Caki2 (cell line): ENCODE data around the gene PYROXD2. TPM values are rescaled to one million over a fixed set of nuclear protein-coding genes. Genes with fewer than 3 reads are reported as not detected.

ENCODE experiments used
- DNase-seq: peaks from one replicate; pipeline ENCODE4 v3.0.0-alpha.2; 2015; ENCODE audit warnings: low read depth
- in situ Hi-C: cut with HindIII; loops from 2 replicates; pipeline ENCODE4 v1.10.0; 2016; ENCODE audit warnings: low sequenced_read_pairs, low pct_unique_long_range_greater_than_20kb, mixed read lengths
- total RNA-seq: library from RNA; depleted of rRNA; stranded (reverse); fragments of >200 nt; shearing (Covaris generic); gene quantifications from 2 replicates; pipeline ENCODE4 v1.2.3, GENCODE V29; 2014; ENCODE audit warnings: low replicate concordance

Gene PYROXD2
- total RNA-seq, 1 experiment from 2014 or later, result 7.1 TPM

DNA sequence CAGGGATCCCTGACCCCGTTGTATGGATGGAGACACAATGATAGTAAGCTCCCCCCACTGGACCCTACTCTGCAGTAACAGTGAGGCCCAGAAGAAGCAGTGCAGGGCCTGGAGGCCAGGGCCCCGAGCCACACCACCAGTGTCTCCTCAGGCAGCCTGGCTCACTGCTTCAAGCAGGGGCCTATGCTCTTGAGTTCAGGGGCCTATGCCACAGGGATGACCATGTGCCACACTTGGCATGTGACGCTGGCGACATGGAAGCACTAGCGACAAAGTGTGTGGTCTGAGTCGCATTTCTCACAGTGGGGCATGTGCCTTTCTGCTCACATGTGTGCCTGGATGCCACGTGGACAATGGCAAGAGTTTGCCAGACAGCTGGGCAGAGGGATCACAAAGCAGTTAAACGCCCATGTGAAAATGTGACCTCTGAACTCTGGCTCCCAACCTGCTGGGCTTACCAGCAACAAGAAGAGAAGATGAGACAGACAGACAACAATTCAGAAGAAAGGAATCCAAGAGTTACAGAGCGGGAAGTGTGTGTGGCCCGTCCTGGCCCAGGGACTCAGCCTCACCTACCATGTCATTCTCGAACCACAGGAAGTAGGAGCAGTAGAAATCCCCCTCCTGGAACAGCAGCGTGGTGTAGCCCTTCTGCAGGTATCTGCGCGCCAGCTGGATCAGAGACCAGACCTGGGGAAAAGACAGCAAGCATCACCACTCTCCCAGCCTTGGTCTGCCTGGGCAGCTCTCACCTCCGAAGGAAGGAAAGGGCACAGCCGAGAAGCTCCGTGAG is 4.7 kb upstream of the PYROXD2 start:
- DNase-seq, result no peak
- in situ Hi-C loops, result no loop called here

DNA sequence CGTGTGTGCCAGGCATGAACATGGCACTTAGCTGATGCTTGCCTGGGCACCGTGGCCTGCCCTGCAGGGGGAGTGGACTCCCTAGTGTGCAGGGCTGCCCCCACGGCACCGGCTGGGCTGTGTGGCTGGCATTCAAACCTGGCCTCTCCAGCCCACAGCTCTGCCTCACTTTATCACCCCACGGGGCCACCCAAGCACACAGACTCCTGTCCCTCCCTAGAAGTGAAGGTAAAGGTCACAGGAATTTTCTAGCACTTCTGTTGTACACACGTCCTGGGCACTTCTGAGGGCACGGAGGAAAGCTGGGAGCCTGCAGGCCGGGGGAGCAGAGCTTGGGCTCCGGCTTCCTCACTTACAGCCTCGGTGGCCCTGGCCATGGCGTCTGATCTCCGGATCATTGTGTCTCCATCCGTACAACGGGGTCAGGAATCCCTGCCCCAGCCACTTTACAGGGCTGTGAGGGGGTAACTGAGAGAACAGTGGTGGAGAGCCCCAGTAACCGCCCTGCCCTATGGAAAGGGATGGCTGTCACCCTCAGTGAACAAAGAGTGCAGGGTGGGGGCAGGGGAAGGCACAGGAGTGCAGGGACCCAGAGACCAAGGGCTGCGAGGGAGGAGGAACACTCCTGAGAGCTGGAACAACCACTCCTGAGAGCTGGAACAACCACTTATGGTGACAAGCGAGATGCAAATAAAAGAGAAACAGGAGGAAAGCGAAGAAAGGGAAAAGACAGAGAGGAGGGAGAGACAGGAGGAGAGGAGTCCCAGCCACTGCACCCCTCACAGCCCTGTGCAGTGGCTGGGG is 3.9 kb upstream of the PYROXD2 start:
- no peak for DNase-seq
- in situ Hi-C loops, result no loop called here

DNA sequence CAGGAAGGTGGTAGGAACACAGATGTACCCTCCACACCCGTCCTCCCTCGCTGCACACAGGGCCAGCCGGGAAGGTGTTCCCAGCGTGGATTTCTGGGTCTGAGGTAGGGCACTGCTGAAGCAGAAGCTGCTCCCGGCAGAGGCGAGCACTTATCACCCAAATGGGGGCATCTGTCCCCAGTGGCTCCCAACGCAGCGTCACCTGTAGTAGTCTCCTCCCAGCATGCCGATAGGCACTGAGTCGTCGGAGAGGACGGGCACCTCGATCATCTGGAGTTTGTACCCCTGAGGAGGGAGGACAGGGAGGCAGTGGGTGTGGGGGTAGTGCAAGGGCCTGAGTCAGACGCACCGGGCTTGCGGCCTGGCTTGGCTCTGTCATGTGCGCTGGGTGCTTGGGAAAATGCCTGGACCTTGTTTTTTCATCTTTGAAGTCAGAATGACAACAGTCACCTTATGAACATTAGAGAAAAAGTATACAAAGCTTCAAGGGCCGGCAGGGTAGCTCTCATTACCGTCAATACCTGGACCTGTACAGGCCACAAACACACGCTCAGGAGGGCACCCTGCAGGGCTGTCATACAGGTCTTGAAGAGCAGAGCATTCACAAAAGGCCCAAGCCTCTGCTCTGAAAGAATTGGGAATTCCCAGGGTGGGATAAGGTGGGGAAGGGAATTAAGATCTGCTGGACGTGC is 3.1 kb upstream of the PYROXD2 start:
- DNase-seq, result no peak
- in situ Hi-C loops, result no loop called here

DNA sequence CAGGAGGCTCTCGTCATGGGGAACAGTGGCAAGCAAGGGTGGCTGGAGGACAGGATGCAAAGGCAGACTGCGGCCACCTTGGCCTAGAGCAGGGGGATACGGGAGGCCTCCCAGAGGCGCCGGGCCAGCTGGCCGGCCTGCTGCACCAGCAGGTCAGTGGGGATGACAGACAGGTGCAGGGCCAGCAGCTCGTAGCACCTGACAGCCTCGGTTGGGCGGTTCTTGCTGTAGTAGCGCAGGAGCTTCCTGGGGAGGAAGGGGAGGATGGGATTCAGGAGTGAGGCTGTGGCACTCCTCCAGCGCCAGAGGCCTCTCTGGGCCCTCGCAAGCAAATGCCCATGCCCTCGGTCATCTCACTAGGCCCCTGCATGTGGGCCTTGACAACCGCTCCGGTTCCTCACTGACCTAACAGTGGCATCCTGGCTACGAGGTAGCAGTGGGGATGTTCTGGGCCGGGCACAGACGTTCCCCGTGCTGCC is 2.5 kb upstream of the PYROXD2 start:
- DNase-seq, result no peak
- in situ Hi-C loops, result no loop called here

DNA sequence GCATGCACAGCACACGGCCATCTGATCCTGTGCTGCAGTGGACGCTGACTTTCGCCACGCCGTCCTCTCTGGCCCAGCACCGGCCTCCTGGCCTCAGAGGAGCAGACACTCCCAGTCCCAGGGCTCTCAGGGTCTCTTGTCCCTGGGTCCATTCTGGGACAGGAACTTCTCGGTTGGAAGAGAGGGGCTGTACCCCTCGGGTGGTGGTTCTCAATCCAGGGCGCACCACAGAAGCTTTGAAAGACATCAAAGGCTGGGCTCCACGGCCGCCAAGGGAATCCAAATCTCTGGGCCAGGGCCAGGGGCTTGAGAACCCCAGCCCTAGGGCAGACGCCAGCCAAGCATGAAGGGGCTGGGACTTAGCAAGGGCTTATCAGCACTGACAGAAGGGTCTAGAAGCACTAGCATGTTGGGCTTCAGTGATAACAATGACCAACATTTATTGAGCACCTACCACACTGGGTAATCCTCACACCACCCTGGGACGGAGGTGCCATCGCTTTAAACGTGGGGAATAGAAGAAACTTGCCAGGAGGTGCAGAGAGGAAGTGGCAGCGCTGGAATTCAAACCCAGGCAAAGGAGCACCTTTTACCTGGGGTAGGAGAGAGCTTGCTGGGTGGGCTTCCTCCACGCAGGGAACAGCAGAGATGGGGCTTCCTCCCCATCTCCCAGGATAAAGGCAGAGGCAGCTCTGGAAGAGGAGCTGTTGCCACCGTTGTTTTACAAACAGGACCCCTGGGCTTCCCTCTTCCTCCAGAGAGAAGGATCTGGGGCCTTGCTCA is 1.8 kb upstream of the PYROXD2 start:
- in situ Hi-C loops, result no loop called here

GRCh38 chr10:98415731-98416119 is 743 bp upstream of the PYROXD2 start:
- in situ Hi-C loops, result no loop called here

More for the DNA sequence above, 1.8 kb upstream of the PYROXD2 start:
- no peak for DNase-seq

GRCh38 chr10:98414578-98414931 is 427 bp downstream of the PYROXD2 start:
- DNase-seq, result no peak
- in situ Hi-C loops, result no loop called here

More at GRCh38 chr10:98415731-98416119, 743 bp upstream of the PYROXD2 start:
- no peak for DNase-seq

GRCh38 chr10:98411768-98412167 is 3.2 kb downstream of the PYROXD2 start:
- no peak for DNase-seq
- in situ Hi-C loops, result no loop called here

GRCh38 chr10:98411166-98411565 is 3.8 kb downstream of the PYROXD2 start:
- DNase-seq, result no peak
- in situ Hi-C loops, result no loop called here

- in situ Hi-C loops, result no loop called here
- no peak for DNase-seq
These were observed 4.2 kb downstream of the PYROXD2 start for GRCh38 chr10:98410759-98411158.

DNA sequence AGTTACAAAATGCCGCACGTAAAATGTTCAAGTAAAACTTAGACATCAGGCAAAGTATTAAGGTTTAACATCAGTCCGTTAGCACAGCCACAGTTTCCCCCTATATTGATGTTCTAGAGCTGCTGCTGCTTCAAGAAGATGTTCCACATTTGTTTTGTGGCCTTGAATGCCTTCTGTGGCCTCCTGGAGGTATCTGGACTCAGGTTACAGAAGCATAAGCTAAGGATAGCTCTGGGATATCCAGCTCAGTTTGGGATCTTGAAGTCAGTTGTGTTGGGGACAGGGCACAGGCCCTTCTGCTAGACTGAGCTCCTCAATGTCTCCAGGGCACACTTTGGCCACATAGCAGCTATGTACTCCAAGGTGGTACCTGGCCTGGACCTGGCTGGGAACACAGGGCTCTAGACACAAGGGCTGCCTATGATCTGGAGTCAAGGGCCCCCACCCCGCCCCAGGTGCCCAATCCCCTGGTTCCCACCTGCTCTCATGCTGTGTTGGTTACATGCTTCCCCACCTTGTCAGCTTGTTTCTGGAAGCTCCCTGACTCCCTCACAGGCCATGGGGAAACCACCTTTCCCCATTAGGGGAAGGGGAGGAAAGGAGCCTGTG is 4.7 kb downstream of the PYROXD2 start:
- in situ Hi-C loops, result no loop called here
- no peak for DNase-seq

GRCh38 chr10:98408799-98409198 is 6.2 kb downstream of the PYROXD2 start:
- in situ Hi-C loops, result no loop called here
- no peak for DNase-seq

DNA sequence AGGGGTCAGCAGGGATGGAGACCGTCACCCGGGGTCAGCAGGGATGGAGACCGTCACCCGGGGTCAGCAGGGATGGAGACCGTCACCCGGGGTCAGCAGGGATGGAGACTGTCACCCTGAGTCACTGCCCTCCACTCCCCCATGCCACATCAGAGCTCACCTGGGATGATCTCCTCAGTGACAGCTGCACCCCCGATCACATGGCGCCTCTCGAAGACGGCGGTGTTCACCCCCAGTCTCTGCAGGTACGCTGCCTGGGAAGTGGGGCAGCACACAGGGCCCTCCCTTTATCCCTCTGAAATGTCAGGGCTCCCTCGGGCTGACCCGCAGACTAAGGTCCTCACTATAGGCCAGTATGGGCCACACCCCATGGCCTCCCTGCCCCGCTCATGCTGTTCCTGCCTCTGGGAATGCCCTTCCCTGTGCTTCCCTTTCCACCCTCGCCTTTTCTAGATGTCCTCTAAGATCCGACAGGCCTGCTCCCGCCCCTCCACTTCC is 7.2 kb downstream of the PYROXD2 start:
- no peak for DNase-seq
- in situ Hi-C loops, result no loop called here

DNA sequence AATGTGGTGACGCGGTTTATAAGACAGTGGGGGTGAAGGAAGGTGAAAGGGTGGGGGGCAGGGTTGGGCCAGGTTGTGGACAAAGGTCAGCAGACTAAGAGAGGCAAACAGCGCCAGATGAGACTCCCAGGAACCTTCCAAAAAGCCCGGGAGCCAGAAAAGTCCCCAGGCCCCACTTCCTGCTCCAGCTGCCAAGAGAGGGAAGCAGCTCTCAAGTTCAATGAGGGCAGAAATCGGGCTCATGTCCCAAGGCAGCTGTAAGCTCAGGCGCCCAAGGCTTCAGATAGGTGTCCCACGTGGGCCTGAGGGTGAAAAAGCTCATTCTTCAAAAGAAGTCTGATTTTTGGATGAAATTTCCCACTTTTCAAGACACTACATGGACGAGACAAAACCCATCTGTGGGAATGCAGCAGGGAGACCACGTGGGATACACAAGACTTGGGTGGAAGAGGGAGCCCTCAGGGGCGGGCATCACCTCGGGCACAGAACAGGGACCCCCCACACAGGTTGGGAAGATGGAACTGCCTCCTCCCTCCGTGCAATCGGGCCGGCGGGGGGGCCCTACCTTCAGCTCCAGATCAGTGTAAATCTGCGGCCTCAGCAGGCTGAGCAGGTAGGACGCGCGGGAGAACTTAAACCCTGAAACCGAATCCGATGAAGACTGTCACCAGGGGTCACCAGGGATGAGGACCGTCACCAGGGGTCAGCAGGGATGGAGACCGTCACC is 7.8 kb downstream of the PYROXD2 start:
- DNase-seq, result no peak
- in situ Hi-C loops, result no loop called here

DNA sequence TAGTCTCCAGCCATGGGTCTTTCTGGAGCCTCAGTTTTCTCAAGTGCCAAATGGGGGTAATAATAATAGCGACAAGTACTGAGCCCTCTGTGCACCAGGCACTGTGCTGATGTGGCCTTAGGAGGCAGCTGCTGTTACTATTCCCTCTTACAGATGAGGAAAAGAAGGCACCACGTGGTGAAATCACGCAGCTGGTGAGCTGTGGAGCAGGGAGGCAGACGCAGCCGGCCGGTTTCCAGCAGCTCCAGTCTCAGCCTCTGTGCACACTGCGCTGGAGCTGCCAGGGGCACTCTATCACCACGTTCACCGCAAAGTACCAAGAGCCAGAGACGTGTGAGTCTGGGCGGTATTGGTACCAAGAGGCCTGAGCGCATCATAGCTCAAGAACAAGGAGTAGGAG is 9.6 kb downstream of the PYROXD2 start:
- no peak for DNase-seq
- in situ Hi-C loops, result no loop called here

GRCh38 chr10:98404571-98405359 is 10.2 kb downstream of the PYROXD2 start:
- no peak for DNase-seq

More at GRCh38 chr10:98404571-98405359, 10.2 kb downstream of the PYROXD2 start:
- in situ Hi-C loops, result no loop called here
